Stimulated activated CD8-positive, alpha-beta memory T cell treated with anti-CD3 and anti-CD28 coated beads, Interleukin-7, amount 100 ng/mL, for 4 hours (primary cell): ENCODE results near the gene ERGIC1.

Source experiments
- DNase-seq, 2 donors: peaks; one replicate each; pipeline ENCODE4 v3.0.0-alpha.2; 2020; ENCODE audit warnings: low read depth in 2 of 2

ERGIC1 gene

DNA sequence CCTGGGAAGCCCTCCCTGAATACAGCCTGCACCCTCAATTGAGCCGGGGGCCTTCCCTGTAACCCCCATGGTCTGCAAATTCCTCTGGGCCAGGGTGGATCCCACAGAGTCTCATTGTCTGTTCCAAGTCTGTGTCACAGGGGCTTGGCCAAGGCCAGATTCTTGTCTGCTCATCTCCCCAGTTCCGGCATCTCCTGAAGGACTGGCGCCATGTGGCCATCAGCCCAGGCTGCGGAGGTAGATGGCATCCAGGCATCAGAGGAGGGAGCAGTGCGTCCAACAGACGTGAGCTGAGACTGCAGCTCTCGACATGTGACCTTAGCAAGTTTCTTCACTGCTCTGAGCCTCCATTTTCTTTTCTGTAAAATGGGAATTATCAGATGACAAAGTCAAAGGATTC, 87.9 kb downstream of the ERGIC1 start:
- no peak for DNase-seq

GRCh38 chr5:172923539-172923938, 89.5 kb downstream of the ERGIC1 start:
- DNase-seq = no peak

- DNase-seq = no peak
Observed at GRCh38 chr5:172925336-172925948, 91.4 kb downstream of the ERGIC1 start.

- no peak for DNase-seq
Observed at GRCh38 chr5:172926008-172926523, 92.0 kb downstream of the ERGIC1 start.

DNA sequence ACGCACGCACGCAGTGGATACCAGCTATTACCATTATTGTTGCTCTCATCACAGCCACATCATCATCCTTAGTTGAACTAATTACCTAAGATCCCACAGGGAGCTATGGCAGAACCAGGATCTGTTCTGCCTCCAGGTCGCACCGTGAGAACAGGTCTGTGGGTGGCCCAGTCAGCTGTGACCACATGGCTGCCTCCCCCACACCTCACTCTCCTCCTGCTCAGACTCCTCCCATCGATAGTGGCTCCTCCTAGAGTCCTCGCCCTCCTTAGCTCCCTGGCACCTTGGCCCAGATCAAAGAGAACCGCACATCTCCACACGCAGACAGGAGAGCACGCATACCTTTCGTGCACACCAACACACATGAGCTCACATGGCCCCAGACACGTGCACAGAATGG, 92.7 kb downstream of the ERGIC1 start:
- no peak for DNase-seq

DNA sequence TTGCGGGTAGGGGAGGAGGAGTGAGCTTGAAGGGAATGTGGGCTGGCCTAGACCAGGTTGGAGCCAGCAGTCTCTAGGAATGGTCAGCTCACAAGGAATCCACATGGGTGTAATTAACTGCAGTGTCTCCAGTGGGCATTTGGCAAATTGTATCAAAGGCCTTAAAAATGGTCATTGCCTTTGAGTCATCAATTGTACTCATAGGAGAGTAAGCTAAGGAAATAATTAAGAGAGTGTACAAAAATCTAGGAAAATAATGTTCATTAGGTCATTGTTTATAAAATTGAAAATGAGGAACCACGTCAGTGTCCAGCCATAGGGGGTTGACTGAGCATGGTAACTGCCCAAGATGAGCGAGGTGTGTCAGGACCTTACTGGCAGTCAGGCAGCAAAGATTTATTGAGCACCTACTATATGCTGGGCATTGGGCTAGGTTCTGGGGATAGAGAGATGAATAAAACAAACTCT, 95.4 kb downstream of the ERGIC1 start:
- DNase-seq = no peak

DNA sequence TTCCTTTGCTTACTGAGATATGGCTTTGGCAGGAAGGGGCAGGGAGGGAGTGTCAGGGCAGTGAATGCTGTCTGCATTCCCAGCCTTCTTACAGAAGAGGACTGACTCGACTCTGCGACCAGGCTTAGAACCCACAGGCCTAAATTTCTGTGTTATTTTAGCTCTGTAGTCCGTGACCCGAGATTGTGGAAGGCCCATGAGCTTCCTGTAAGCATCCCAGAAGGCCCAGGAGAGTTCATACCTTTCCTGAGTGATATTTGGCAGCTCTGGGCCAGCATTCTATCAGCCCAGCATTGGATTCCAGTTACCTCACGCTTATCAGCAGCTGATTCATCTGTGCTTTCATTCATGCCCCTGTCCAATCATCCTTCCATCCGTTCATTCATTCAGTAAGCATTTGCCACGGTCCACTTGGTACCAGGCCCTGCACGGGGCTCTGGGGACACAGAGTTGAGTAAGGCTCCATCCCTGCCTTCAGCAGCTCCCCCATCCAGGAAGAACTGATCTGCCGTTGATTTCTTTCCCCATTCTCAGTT, 97.0 kb downstream of the ERGIC1 start:
- DNase-seq = no peak

GRCh38 chr5:172932313-172933017, 98.4 kb downstream of the ERGIC1 start:
- DNase-seq = peak; percentile 47 to 58

GRCh38 chr5:172933238-172933637, 99.2 kb downstream of the ERGIC1 start:
- DNase-seq = no peak

- no peak for DNase-seq
Observed at GRCh38 chr5:172935096-172935495, 101.0 kb downstream of the ERGIC1 start.

- no peak for DNase-seq
Observed at GRCh38 chr5:172936401-172936800, 102.3 kb downstream of the ERGIC1 start.

DNA sequence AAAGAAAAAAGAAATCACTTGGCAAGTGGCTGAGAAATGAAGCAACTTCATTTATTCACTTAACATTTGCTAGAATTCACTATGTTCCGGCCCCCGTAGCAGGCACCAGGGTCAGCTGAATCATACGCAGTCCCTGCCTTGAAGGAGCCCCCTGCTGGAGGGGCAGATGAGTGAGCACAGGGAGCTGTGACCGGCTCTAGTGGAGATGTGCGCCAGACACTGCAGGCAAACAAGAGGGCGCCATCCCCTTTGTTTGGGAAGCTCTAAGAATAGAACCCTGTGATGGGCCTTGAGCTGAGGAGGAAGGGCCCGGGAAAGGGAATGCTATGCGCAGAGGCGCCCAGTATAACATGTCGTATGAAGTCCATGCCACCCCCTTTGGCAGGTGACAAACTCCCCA, 105.0 kb downstream of the ERGIC1 start:
- no peak for DNase-seq

DNA sequence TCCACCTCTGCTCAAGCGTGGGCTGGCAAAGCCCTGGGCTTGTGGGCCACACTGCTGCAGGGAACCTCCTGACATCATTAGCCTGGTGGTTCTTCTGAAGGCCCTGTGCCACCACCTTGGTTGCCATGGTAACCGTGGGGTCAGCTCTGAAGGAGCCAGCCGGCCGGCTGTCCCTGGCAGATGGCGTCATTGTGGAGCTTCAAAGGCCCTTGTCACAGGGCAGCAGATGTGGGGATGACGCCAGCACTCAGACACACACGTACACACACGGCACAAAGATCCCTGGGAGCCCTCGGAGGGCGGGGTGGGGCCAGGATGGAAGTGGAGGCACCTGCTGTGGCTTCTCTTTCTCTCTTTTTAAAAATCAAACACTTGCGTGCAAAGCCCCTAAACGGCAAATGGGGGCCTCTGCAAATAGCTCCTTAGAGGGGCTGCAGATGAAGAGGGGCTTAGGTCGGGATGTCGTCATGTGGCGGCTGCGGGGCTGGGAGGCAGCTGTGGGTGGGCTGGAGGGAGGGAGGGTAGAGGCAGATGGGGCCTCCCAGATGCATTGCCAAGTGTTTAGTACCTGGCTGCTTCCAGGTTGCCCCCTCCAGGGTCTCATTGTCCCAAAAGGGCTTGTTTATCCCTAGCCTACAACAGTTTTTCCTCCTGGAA, 105.7 kb downstream of the ERGIC1 start:
- DNase-seq = no peak

DNA sequence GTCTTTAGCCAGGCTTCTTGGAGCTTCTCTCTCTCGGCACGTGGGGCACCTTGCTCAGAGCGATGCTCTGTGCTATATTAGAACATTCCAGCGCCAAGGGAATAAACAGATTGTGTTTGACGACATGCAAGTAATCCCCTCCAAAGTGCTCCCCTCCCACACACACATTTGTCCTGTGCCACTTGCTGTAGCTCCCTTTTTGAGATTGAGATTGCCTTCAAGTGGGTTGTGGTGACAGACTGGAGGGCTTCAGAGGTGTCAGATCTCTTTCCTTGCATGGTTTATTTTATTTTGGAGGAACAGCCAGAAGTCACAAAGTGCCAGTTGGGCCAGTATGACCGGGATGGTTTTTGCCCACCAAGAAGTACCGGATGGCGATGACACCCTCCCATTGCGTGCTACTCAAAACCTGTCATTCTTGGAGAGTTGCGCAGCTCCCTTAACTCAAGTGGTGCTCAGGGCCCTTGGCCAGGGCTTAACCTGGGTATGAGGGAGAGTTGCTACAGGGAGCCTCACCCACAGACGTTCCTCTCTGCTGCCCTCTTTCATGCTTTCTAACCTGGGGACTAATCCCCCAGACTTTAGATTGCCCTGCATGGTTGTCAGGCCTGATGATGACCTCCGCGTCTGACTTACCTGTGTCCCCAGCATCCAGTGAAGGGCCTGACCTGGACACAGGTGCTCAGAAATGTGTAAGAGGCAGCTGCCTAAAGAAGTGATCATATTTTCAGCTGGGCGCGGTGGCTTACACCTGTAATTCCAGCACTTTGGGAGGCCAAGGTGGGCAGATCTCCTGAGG, 106.4 kb downstream of the ERGIC1 start:
- DNase-seq = no peak

- DNase-seq = no peak
Observed at GRCh38 chr5:172941067-172941516, 107.0 kb downstream of the ERGIC1 start.

GRCh38 chr5:172942556-172942955, 108.5 kb downstream of the ERGIC1 start:
- no peak for DNase-seq

GRCh38 chr5:172943283-172943841, 109.3 kb downstream of the ERGIC1 start:
- DNase-seq = no peak

DNA sequence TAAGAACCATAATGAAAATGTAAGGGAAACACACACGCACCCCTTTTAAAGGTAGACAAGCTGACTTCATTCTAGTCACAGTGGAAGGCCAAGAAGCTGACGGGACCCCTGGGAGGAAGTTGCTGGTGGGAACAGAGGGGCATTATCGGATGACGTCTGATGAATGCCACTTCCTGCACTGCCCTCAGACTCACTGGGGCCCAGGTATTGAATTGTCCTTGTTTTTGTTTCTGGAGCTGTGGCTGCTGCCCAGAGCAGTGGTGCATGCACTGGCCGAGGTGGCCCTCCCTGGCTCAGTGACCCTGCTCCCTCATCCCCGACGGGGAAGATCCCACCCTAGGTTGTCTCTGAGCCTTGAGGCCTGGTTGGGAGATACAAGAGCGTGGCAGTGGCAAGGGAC, 109.9 kb downstream of the ERGIC1 start:
- no peak for DNase-seq

GRCh38 chr5:172944741-172945140, 110.7 kb downstream of the ERGIC1 start:
- no peak for DNase-seq

- no peak for DNase-seq
Observed at GRCh38 chr5:172945151-172945550, 111.1 kb downstream of the ERGIC1 start.

DNA sequence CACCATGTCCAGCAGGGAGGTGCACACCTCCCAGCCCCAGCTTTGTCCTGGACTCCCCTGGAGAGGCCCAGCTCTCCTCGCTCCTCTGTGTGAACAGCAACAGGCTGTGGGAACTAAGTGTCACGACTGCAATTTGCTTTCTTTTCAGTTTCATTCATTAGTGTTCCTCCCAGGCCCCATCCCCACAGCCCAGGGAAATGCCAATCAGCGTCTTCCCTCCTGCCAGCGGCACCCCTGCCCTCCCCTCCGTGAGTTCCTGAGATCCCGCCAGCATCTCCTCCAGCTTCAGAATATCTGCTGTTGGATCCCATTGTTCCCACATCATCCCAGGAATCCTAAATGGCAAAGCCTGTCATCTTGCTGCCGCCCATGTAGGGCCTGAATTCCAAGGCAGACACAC, 112.1 kb downstream of the ERGIC1 start:
- DNase-seq = no peak
